ENCODE results near the gene VPS39.
"Not testable (repeated sequence)": the region's sequence is repeated elsewhere in the genome, so short reads cannot be mapped to it uniquely, and the experiment has no call there.

Gene VPS39

DNA sequence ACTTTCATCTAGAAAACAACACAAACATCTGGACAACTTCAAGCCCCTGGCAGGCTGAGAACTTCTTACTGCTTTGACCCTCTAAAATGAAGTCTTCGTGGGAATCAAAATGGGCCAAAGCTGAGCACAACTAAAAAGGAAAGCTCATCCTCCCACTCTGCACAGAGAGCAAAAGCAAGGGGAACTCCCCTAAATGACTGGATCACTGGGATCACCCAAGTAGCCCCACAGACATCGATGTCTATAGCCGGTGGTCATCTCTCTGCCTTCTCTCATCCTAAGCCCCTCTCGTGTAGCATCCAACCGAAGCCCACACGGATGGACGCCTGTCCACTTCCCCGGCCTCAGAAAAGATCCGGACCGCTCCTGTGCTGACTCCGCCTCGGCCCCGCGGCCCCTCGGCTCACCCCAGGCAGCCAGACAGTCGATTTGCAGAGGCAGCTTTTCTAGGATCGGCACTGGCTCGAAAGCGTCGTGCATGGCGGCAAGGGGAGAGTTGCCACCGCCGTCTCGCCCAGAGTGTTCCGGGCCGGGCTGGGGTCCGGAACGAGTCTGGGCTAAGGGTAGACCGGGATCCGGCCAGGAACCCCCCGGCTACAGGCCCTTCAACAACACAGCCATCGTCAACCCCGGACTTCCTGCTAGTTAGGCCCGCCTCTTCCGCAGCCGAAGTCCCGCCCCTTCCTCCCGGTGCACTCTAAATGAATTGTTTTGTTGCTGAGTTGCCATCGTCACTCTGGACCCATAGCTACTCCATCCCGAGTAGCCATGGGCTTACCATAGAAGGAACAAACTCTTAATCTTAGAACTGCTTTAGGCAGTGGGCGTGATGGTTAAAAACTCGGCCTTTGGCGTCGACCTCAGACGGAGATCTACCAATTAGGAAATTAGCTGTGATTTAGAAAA lies at the start of gene VPS39:
Gene VPS39, minus strand, starts transcription at position 631 of the 906 bp plus-strand sequence. Its CDS starts 151 bp downstream, at position 480.
- DNase-seq: peak; percentile 87

- DNase-seq: no peak
Observed at GRCh38 chr15:42253300-42253699, 45.2 kb upstream of the VPS39 start.

DNA sequence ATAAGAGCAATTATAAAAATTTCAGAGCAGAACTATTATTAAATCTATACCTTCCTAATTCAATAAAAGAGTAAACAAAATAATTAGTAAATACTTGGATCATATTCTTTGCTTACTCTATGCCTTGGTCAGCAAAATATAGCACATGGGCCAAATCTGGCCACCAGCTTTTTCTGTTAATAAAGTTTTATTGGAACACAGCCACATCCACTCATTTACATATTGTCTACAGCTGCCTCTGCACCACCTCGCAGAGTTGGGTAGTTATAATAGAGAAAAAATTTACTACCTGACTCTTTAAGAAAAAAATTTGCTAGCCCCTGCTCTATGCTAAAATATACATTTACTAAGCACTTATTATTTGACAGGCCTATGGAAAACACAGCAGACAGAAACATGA lies 32.7 kb upstream of the VPS39 start:
- no peak for DNase-seq

DNA sequence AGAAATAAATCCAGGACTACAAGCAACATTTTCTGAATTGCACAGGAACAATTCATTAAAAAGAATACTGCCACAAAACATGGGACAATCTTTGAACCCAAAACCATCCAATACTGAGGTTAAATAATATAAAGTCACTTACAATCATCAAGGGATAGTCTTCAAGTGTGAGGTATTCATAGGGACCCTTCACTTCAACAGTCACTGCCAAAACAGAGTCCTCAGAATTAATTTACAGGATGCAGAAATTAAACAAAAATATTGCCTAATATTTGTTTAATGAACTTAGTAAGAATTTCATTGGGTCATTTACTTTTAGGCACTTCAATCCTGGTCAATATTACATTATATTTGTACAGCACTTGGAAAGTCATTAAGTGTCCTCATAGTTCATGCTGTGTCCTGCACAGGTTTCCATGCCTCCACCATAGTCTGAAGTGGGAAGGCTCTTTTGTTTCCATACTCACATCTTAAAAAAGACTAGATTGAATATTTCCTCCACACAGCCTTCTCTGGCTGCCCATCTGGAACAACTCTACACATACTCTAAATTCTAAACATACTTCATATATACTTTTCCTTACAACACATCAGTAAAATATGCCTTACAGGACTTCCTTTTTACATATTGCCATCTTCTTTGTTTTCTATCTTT lies 31.6 kb upstream of the VPS39 start:
- DNase-seq: no peak

DNA sequence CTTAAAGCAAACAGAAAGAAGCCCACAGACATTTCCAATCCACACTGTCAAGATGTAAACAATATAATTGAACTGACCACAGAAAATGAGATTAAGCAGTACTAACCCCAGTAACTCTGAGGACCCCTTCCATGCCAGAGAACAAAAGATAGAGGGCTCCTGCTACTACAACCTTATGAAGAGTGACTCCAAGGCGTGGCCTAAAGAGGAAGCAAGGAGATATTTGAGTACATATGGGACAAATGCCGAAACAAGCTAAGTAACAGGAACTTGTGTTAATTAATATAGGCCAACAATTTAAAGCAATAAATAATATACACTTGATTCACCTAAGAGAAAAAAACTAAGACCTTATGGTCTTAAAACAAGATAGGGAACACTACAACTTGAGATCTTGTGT lies 25.0 kb upstream of the VPS39 start:
- no peak for DNase-seq

DNA sequence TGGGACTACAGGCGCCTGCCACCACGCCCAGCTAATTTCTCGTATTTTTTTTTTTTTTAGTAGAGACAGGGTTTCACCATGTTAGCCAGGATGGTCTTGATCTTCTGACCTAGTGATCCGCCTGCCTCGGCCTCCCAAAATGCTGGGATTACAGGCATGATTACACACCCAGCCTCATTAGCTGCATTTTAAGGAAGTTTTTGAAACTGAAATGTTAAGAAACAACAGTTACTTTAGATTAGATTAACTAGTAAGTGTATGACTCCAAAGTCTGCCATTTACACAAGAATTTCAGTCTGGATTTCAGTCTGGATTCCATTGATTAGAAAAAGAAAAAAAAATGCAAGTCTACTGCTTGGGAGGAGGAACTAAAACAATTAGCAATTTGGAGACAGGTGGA lies 24.5 kb upstream of the VPS39 start:
- DNase-seq: no peak

DNA sequence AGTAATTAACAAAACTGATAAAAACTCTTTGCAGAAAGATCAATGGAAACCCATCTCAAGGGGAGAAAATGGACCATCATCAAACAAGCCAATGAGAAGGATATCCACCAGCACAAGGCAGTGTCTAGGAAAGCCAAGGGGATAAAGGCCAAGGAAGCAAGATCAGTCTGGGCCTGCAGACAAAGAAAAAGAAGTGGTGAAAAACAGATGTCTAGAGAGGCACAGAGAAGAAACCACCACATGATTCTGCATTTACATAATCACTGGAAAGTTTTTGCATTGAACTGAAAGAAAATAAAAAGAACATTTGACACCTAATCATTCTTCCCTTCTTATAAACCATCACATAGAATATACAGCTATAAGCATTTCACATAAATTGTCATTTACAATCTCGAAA lies 23.0 kb upstream of the VPS39 start:
- DNase-seq: no peak

DNA sequence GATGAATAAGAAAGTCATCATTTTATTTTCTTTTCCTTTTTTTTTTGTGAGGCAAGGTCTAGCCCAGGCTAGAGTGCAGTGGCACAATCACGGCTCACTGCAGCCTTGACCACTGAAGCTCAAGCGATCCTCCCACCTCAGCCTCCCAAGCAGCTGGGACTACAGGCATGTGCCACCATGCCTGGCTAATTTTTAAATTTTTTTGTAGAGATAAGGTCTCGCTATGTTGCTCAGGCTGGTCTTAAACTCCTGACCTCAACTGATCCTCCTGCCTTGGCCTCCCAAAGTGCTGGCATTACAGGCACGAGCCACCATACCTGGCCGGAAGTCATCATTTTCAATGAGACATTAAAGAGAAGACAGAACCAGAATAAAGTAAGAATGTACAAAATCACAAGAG lies 20.9 kb upstream of the VPS39 start:
- DNase-seq: not testable (repeated sequence)

- no peak for DNase-seq
Observed at GRCh38 chr15:42228036-42228435, 19.9 kb upstream of the VPS39 start.

- DNase-seq: no peak
Observed at GRCh38 chr15:42226648-42227047, 18.5 kb upstream of the VPS39 start.

- DNase-seq: no peak
Observed at GRCh38 chr15:42220216-42220615, 12.1 kb upstream of the VPS39 start.

GRCh38 chr15:42218953-42219592 lies 11.0 kb upstream of the VPS39 start:
- DNase-seq: no peak

GRCh38 chr15:42217568-42217967 lies 9.5 kb upstream of the VPS39 start:
- no peak for DNase-seq

DNA sequence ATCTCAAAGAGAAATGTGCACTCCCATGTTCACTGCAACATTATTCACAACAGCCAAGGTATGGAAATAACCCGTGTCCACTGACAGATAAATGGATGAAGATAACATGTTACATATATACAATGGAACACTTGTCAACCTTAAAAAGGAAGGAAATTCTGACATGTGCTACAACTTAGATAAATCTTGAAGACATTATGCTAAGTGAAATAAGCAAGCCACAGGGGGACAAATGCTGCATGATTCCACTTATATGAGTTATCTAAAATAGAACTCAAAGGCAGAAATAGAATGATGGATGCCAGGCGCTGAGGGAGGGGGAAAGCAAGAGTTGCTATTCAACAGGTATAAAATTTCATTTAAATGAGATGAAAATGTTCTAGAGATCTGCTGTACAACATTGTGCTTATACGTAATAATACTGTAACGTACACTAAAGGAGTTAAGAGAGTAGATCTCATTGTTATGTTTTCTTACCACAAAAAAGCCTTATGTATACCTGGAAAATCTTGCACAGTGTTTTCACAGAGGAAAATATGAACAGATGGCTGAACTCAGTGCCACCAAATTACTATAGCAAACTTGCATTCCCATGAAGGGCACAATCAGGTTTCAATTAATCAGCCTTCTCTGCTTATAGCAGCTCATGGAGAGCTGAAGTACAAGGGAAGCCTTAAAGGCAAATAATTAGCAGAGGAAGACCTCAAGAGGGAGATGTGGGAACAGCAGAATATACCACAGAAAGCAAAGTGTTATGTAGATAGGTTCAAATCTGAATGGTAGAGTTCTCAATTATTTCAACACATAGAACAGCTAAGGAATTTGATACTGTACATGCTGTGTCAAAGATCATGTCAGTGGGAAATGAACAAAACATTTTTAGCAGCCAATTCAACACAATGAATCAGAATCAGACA lies 8.1 kb upstream of the VPS39 start:
- DNase-seq: peak; percentile 27

GRCh38 chr15:42214600-42214999 lies 6.5 kb upstream of the VPS39 start:
- DNase-seq: no peak

DNA sequence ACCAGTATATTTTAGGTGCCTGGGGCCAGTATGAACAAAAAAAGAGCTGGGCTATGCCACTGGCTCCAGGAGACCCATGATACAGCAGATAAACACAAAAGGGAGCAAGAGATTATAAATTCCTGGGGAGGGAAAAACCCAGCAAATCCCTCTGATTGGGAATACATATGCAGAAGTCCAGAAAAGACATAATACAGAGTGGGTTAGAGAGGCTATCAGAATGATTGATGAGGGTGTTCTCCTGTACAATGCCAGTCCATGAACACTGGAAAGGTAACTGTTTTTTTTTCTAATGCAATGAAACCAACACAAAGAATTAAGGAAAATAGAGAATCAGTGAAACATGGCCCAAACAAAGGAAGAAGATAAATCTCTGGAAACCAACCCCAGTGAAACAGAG lies 5.4 kb upstream of the VPS39 start:
- no peak for DNase-seq

GRCh38 chr15:42210696-42211095 lies 2.6 kb upstream of the VPS39 start:
- no peak for DNase-seq

DNA sequence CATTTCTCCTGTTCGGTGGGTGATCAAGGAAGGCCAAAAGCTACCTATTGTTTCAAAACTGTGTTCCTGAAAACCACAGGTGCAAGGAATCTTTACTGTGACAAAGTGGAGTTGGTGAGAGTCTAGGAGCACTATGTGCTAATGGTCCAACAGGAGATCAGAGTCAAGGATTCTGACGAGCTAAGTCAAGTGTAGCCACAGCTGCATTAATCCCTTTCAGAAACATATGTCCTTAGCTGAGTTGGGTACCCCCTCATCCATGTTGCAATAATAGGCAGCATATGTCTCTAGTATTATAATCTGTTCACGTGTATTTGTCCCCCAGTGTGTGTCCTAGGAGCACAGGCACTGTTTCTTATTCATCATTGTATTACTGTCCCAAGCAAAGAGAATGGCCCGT lies 1.7 kb downstream of the VPS39 start:
- no peak for DNase-seq

DNA sequence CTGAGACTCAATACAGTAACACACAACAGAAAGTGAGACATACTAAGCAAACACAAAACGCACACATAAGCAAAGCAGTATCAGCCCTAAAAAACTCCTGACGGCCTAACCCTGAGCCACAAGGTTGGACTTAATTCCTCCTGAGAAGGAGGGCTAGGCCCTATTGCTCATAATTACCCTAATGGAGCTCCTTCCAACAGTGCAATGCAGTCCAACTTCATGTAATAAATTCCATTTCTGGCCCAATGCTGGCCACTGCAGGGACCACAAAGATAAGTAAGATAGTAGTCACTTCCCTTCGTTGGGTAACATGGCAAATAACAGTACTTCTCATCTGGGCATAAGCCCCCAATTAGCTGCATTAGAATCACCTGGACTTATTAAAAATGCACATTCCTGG lies 4.2 kb downstream of the VPS39 start:
- DNase-seq: no peak

DNA sequence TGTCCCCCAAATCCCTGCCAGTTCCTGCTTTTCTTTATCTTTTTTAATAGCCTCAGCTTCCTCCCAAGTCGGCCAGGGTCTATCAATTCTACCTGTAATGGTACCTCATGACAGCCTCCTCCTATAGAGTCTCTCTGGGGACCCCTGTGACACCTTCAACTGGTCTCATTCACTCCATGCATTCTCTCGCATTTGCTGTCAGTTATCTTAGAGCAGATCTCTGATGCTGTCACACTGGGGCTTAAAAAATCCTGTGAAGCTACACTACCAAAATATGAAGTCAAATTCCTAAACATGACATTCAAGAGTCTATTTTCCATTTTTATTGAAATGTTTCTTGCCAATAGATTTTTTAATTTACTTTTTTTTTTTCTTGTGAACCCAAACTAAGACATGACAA lies 5.5 kb downstream of the VPS39 start:
- DNase-seq: no peak

- DNase-seq: no peak
Observed at GRCh38 chr15:42201801-42202200, 6.3 kb downstream of the VPS39 start.

GRCh38 chr15:42199126-42199525 lies 9.0 kb downstream of the VPS39 start:
- DNase-seq: no peak

DNA sequence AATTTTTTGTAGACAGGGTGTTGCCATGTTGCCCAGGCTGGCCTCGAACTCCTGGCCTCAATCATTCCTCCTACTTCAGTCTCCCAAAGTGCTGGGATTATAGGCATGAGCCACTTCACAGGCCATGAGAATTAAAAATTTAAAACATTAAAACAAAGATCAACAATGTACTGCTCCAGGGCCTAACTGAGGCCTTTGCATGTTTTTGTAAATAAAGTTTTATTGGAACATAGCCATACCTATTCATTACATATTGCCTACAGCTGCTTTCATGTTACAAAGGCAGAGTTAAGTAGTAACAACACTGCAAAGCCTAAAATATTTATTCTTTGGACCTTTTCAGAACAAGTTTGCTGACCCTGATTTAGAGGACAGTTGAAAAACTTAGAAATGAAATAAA lies 9.6 kb downstream of the VPS39 start:
- no peak for DNase-seq

Data from NCI-H2171 treated with DMSO at 0.1 percent for 48 hours (cell line).